Uterus (tissue), 2 donors: Measurements from ENCODE around the gene WBP1.
"Not testable (repeated sequence)": the region's sequence is repeated elsewhere in the genome, so short reads cannot be mapped to it uniquely, and the experiment has no call there.

ENCODE experiments used
- CTCF ChIP-seq, 4 experiments: fragments of 200-600 bp in 2 of 4; fragments of 450-650 bp in 2 of 4; sonication (generic) in 2 of 4; IDR thresholded peaks; one replicate each; pipeline ENCODE4 v1.5.1; 2016 to 2019; ENCODE audit warnings: antibody characterized with exemption in 4 of 4, mild to moderate bottlenecking in 2 of 4, moderate library complexity in 1 of 4
- POLR2A ChIP-seq, 2 donors: fragments of 450-650 bp; IDR thresholded peaks; one replicate each; pipeline ENCODE4 v1.6.1; 2016; ENCODE audit warnings: antibody characterized with exemption in 2 of 2, mild to moderate bottlenecking in 1 of 2, moderate library complexity in 1 of 2

- TF ChIP-seq POLR2A, CTCF (IDR thresholded peaks at IDR 0.05): not testable (repeated sequence)
Measured at GRCh38 chr2:74470742-74471141, 12.5 kb downstream of the WBP1 start.
